Activated gamma-delta T cell (primary cell): Measurements from ENCODE around the gene ZC3HAV1.
"Not testable (repeated sequence)": the region's sequence is repeated elsewhere in the genome, so short reads cannot be mapped to it uniquely, and the experiment has no call there.

Experiments used
- DNase-seq: peaks from one replicate; lab custom pipeline; 2025; lab: John Stamatoyannopoulos, UW

The ZC3HAV1 gene

DNA sequence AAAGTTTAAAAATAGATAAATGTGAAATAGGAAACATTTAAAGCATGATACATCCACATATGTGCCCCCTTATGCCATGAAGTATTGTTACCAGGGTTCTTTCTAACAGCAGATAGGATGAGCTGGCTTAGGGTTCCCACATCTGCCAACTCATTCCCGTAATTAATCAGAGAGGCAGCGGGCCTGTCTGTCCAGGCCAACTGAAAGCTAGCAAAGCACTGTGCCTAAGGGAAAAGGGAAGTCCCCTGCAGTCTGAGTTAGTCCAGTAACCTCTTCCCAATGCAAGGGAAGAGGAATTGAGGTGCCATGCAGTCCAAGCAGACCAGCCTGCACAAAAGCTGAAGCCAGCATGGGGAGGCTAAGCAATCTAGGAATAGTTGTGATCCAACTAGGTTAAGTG lies 55.4 kb downstream of the ZC3HAV1 start:
- no peak for DNase-seq

DNA sequence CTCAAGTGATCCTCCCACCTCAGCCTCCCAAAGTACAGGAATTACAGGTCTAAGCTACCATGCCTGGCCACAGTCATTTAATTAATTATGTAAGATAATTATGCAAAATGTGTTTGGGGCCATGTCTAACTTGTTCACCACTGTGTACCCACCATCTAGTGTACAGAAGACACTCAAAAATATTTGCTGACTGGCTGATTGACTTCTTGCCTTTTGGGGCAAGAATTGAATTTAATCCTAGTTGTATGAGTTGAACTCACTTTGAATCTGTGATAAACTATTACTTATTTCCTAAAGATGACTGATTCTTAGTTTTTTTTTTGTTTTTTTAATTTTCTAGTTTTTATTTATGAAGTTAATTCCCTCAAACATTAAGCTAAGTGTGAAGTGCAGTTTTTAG lies 57.9 kb downstream of the ZC3HAV1 start:
- DNase-seq = no peak

- DNase-seq = no peak
Measured at GRCh38 chr7:139049936-139050335, 59.6 kb downstream of the ZC3HAV1 start.

DNA sequence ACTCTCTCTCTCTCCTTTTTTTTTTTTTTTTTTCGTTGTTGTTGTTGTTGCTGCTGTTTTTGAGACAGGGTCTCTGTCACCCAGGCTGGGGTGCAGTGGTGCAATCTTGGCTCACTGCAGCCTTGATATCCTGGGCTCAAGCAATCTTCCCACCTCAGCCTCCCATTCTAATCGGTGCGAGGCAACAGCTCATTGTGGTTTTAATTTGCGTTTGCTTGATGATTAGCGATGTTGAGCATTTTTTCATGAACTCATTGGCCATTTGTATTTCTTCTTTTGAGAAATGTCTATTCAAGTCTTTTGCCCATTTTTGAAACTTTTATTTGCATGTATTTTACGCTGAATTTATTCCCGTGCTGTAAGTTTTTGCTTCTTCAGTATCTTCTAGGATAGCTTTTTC lies 60.4 kb downstream of the ZC3HAV1 start:
- DNase-seq = no peak

GRCh38 chr7:139047970-139048369 lies 61.5 kb downstream of the ZC3HAV1 start:
- DNase-seq = no peak

- no peak for DNase-seq
Measured at GRCh38 chr7:139046143-139046542, 63.4 kb downstream of the ZC3HAV1 start.

GRCh38 chr7:139044813-139045794 lies 64.4 kb downstream of the ZC3HAV1 start:
- no peak for DNase-seq

- peak; percentile 46 for DNase-seq
Measured at GRCh38 chr7:139043823-139044812, 65.4 kb downstream of the ZC3HAV1 start.

GRCh38 chr7:139041378-139042085 lies 68.0 kb downstream of the ZC3HAV1 start:
- DNase-seq = no peak

- DNase-seq = no peak
Measured at GRCh38 chr7:139038691-139039090, 70.8 kb downstream of the ZC3HAV1 start.

GRCh38 chr7:139036901-139037300 lies 72.6 kb downstream of the ZC3HAV1 start:
- no peak for DNase-seq

DNA sequence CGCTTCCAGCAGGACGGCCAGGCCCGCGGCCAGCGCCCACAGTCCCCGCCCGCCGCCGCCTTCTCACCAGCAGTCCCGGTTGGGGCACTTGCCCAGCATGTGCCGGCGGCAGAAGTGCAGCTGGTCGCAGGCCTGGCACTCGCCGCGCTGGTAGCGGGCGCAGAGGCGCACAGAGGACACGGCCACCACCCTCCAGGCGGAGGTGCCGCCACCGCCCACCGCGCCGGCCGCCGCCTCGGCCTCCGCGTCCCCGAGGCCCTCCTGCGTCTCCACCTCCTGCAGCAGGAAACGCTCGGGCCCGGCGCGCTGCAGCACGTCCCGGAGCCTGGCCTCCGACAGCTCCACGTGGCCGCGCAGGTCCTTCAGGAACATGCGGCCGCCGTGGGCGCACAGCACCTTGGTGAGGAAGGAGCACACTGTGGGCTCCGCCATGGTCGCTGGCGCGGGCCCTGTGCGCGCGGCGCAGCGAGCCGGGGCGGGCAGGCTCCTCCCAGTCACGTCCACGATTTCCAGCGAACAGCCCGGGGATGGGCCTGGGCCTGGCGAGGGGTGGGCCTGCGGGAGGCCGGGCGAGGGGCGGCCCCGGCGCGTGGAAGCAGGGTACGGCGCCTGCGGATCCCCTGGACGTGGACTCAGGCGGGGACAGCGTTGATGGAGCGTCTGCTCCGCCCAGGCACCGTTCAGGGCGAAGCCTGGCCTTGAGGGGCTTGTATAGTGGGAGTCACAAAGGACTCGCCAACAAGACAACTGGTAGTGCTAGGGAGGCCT lies 73.8 kb downstream of the ZC3HAV1 start, which contains the start of gene ZC3HAV1L:
Gene ZC3HAV1L, minus strand, starts transcription at position 457 of the 768 bp plus-strand sequence. Its CDS starts 25 bp downstream, at position 432.
- DNase-seq = peak; percentile 22

- peak; percentile 17 for DNase-seq
Measured at GRCh38 chr7:139034855-139035585, 74.5 kb downstream of the ZC3HAV1 start.

DNA sequence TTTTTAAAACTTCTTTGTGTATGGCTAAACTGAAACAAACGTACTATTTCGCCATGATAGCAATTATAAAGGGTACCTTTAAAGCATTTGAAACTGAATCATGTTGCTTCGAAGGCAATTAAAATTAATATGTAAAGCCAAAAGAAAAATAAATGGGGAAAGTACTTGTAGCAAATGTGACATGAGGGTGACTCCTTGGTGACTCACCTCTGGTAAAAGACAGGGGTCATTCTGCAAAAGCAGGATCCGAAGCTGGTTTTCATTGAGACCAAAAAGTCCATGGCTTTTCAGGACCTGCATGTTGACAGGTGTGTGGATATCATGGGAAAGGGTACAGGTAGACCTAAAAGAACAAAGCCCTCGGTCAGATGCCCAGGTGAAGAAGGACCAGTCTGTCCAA lies 75.2 kb downstream of the ZC3HAV1 start:
- DNase-seq = no peak

DNA sequence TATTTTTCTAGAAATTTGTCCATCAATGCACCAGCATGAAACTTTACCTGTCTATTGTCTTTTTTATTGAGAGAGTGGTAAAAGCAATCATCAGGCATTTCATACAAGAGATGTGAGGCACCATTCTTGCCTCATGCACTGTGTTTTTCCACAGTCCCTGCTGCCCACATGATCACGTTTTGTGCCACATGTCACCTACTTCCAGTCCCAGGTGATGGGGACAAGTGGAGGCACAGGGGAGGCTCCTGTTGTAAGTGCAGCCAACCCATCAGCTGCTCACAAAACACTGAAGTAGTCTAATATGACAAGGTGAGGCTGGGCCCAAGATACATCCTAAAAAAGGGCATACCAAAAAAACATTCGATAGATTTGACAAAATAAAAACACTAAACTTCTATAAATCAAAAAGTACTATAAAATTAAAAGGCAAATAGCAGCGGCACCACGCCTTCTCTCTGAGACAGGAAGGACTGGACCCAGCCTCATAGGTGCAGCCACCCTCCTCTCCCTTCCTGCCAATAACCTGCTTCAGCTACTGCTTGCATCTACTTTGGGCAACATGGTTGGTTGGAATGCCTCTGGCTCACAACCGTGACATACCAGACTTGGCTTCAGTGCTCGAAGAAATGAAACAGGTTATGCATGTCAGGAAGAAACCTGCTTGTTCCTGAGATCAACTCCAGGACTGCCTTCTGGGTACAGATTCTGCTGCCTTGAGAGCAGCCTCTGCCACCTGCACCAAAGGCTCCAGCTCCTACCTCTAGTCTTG lies 76.0 kb downstream of the ZC3HAV1 start:
- DNase-seq = no peak

GRCh38 chr7:139032473-139032872 lies 77.0 kb downstream of the ZC3HAV1 start:
- no peak for DNase-seq

DNA sequence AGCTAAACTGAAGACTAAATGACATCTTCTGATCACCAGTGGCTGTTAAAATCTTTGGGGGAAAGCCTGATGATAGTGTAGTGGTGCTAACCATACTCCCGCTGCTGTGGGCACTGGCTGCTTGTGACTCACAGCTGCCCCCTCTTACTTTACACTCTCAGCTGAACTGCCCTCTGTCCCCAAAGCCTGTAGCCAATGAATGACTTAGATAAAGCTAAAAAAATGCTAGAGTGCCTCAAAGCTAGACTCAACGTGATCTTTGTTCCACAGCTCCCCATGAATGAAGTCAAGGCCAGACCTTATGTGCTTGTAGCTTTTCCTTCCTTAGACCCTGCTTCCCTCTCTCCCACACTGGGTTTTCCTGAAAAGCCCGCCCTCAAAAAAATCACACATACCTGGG lies 80.2 kb downstream of the ZC3HAV1 start:
- no peak for DNase-seq

GRCh38 chr7:139026551-139026950 lies 83.0 kb downstream of the ZC3HAV1 start:
- DNase-seq = no peak

- DNase-seq = not testable (repeated sequence)
Measured at GRCh38 chr7:139025861-139026260, 83.7 kb downstream of the ZC3HAV1 start.
